T-helper 1 cell treated with Interleukin-12 subunit alpha and Interleukin-12 subunit beta and Interleukin-4 antibody, amounts not matched to agents 30 ng/mL and 1 ng/mL, for 36 hours (primary cell): ENCODE measurements around the gene HINT2. TPM values are rescaled to one million over a fixed set of nuclear protein-coding genes. Genes with fewer than 3 reads are reported as not detected.

Experiments used
- intact Hi-C: fragments of 100-400 bp; cut with micrococcal nuclease; formaldehyde crosslinking; loops from one replicate; pipeline ENCODE4 v1.15.1; 2024
- total RNA-seq: library from RNA; stranded (reverse); gene quantifications from 2 replicates; pipeline ENCODE4 v1.2.3, GENCODE V29; 2022

The HINT2 gene
- total RNA-seq: 50.5 and 51.0 TPM in 2 replicates

DNA sequence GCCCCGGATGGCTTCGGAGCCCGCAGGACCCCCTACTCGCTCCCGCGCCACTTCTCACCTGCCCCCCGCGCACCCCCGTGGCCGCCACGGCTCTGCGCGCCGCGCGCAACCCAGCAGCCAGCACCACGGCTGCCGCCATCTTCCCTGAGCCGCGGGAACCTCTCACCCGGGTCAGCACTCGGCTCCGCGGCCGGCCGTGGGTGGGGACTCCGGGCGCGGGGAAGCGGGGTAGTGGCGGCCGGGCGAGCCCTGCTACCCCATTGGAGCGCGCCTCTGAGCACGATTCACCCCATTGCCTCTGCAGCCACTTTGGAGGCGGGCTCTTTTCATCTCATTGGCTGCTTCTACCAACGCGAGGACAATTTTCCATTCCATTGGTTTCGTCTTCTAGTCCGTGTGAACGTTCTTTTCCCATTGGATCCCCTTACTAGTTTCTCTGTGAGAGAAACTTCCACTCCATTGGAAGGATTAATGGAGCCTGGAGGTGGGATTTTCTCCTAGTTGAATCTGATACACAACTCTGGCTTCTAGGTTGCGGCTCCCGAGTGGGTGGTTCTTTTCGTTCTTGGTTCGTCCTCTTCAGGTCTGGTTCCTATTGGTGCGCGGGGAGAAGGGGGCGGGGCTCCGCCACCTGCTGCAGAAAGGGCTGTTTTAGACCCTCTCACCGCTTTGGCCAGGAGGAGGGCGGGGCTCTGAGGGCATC lies at the start of gene HINT2:
Gene HINT2, minus strand, starts transcription at position 202 of the 703 bp plus-strand sequence. Its CDS starts 63 bp downstream, at position 139.
- intact Hi-C loops: loop anchor here (1.0 to 10.0 kb wide), 16 partner anchors 14 to 2000 kb away; partner anchors contain the start of genes CLTA, DNAI1, DNAJB5 and FAM219A

DNA sequence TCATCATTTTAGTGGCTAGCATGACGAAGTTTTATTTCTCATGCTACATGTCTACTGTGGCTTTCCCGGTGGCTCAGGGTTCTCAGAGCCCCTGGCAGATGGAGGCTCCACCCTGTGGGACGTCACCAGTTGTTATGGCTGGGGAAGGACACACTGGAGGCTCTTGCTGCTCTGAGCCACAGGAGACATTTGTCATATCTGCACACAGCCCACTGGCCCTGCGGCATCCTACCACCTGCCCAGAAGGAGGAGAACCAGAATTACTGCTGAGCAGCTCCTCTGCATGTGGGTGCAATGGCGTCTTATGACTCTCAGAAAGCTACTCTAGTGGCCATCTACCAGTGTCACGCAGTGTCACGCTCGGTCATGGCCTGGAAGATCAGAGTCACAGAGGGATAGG lies 48.7 kb upstream of the HINT2 start:
- intact Hi-C loops: no loop called here

DNA sequence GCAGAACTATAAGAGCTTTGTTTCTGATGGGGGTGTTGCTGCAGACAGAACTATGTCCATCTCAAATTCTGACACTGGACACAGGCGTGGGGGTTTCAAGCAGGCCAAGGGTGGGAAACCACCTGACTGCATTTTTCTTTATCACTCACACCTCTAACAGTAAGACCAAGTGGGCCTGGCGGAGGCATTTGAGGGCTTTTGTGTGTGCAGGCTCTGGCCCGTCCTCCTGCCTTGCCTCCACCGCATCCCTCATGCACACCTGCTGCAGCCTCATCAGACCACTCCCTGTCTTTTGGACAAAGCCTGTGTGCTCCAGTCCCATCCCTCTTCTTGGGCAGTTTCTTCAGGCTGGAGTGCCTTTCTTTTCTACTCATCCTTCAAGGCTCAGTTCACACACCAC lies 47.5 kb upstream of the HINT2 start:
- intact Hi-C loops: no loop called here

- intact Hi-C loops: no loop called here
Observed at GRCh38 chr9:35861161-35861897, 46.5 kb upstream of the HINT2 start.

GRCh38 chr9:35859990-35860339 lies 45.1 kb upstream of the HINT2 start:
- intact Hi-C loops: no loop called here

DNA sequence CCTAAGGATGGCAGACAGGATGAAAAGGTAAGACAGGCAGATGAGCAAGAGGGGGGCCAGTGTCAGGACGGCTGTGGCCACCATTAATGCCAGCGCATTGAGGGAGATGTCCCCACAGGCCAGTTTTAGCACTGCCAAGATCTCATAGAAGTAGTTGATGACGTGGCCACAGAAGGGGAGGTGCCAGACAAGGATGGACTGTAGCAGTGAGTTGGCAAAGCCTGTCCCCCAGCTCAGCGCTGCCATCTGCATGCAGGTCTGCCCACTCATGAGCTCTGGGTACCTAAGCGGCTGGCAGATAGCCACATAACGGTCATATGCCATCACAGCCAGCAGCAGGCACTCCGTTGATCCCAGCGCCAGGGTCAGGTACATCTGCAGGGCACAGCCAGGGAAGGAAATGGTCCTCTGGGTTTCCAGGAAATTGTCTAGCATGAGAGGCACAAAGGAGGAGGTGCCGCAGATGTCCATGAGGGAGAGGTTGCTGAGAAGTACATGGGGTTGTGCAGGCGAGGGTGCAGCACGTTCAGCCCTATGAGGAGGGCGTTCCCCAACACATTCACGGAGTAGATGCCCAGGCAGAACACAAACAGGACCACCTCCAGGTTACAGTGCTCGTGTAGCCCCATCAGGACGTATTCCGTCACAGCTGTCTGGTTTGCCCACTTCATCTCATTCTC lies 44.6 kb upstream of the HINT2 start:
- intact Hi-C loops: no loop called here

GRCh38 chr9:35858458-35858857 lies 43.6 kb upstream of the HINT2 start:
- intact Hi-C loops: no loop called here

DNA sequence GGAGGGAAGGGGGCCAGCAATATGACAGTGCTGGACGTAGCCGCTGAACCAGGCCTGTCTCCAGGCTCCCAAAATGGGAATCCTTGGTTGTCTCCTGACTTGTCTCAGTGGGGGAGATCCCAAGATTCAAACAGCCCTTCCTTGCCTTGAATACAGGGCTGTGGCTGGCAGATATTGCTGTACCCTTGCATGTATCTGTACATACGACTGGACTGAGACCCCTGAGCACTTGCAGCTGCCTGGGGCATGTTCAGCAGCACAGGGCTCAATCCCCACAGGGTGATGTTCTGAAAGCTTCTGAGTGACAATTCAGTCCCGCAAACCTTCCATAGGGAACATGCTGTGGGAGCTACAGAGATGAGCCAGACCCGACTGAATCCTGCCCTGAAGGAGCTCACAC lies 42.0 kb upstream of the HINT2 start:
- intact Hi-C loops: no loop called here

- intact Hi-C loops: no loop called here
Observed at GRCh38 chr9:35856206-35856605, 41.4 kb upstream of the HINT2 start.

DNA sequence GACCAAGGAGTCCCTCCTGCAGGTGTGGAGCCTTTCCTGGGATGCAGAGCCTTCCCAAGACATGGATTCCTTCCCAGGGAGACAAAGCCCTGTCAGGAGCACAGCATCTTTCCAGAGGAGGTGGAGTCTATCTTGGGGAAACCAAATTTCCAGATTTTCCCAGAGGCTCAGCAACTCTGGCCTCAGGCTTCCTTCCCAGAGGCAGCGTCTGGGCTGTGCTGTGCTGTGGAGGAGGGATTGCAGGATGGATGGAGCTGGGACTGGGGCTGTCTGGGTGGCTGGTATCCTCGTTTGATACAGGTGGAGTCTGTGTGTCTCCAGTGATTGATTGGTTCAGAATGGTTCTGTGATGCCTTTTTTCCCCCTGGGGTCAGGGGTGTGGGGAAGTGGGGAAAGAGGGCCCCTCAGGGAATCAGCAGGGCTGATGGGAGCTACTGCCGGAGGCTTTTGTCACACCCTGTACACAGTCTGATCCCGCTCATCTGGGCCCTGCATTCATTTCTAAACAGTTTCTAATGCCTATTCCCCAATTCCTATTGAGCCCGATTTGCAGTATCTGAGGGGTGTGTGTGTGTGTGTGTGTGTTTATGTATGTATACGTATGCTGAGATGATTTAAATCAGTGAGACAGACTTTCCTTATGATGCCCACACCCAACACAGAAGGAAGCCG lies 39.4 kb upstream of the HINT2 start:
- intact Hi-C loops: no loop called here

GRCh38 chr9:35852876-35853865 lies 38.3 kb upstream of the HINT2 start:
- intact Hi-C loops: no loop called here

GRCh38 chr9:35852267-35852815 lies 37.5 kb upstream of the HINT2 start:
- intact Hi-C loops: no loop called here

- intact Hi-C loops: no loop called here
Observed at GRCh38 chr9:35847792-35848572, 33.1 kb upstream of the HINT2 start.

GRCh38 chr9:35845824-35846771 lies 31.3 kb upstream of the HINT2 start:
- intact Hi-C loops: no loop called here

GRCh38 chr9:35844628-35845270 lies 29.9 kb upstream of the HINT2 start:
- intact Hi-C loops: no loop called here

DNA sequence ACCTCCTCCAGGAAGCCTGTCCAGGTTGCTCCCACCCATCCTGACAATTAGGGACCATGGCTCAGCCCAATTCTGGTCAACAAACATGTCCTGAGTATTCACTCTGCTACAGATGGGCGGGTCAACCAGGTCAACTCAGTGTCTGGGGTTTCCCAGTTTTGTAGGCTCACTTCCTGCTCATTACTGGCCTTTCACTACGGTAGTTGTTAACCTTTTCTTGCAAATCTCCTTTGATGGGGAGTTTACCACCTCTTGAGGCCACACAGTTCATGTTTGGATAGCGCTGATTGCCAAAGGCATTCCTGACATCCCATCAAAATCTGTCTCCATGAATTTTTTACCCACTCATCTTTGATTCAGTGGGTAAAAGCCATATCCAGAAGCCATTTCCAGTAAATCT lies 28.0 kb upstream of the HINT2 start:
- intact Hi-C loops: no loop called here

DNA sequence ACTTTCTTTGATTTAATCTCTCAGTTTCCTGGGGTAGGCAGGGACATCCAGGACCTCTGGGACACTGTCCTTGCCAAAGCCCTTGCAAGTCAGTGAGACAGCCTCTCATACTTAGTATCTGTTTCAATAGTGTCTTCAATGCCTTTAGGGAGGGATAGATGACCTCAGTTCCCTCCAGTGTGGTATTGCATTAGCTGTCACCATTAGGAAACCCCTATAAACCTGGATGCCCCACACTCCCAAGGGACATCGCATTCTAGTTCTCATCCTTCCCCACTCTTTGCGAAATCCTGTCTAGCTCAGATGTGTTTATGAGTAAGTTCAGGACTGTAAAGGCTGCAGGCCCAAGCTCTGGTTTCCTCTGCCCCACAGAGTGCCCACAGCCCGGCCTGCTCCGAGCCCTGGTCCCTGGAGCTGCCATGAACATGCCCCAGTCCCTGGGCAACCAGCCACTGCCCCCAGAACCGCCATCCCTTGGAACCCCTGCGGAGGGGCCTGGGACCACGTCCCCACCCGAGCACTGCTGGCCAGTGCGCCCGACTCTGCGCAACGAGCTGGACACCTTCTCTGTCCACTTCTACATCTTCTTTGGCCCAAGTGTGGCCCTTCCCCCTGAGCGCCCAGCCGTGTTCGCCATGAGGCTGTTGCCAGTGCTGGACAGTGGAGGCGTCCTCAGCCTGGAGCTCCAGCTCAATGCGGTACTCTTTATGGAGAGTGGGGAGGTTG lies 27.3 kb upstream of the HINT2 start:
- intact Hi-C loops: no loop called here
